GM19239 (cell line): ENCODE results near the gene SSTR5.
"Not testable (repeated sequence)": the region's sequence is repeated elsewhere in the genome, so short reads cannot be mapped to it uniquely, and the experiment has no call there.

Experiments
- DNase-seq: peaks from one replicate; pipeline ENCODE4 v3.0.0; 2011; ENCODE audit warnings: low spot score; ENCODE audit not compliant: insufficient read length
- FAIRE-seq: peaks from 2 replicates; lab custom pipeline; 2011; peaks lifted over from hg19 to GRCh38; lab: Jason Lieb, UNC

Gene SSTR5

GRCh38 chr16:1088295-1089170 lies 16.0 kb downstream of the SSTR5 start:
- FAIRE-seq (no peak), DNase-seq (no peak)

- DNase-seq: no peak
- no peak for FAIRE-seq
Observed at GRCh38 chr16:1089439-1089821, 16.9 kb downstream of the SSTR5 start.

GRCh38 chr16:1089822-1090619 lies 17.5 kb downstream of the SSTR5 start:
- FAIRE-seq (no peak), DNase-seq (no peak)

GRCh38 chr16:1090620-1091587 lies 18.4 kb downstream of the SSTR5 start:
- FAIRE-seq (no peak), DNase-seq (no peak)

GRCh38 chr16:1091992-1092552 lies 19.5 kb downstream of the SSTR5 start:
- FAIRE-seq (no peak), DNase-seq (no peak)

GRCh38 chr16:1092685-1093283 lies 20.2 kb downstream of the SSTR5 start:
- FAIRE-seq, DNase-seq: not testable (repeated sequence)

GRCh38 chr16:1093284-1094123 lies 21.0 kb downstream of the SSTR5 start:
- FAIRE-seq: no peak
- DNase-seq: no peak

GRCh38 chr16:1094124-1094479 lies 21.6 kb downstream of the SSTR5 start:
- FAIRE-seq: no peak
- DNase-seq: no peak

GRCh38 chr16:1094601-1095449 lies 22.3 kb downstream of the SSTR5 start:
- FAIRE-seq (no peak), DNase-seq (no peak)

GRCh38 chr16:1095450-1096168 lies 23.1 kb downstream of the SSTR5 start:
- DNase-seq (no peak), FAIRE-seq (no peak)

- DNase-seq: no peak
- FAIRE-seq: no peak
Observed at GRCh38 chr16:1096169-1097082, 23.9 kb downstream of the SSTR5 start, which contains the start of gene C1QTNF8. C1QTNF8 (minus strand) TSS chr16:1096244; CDS start chr16:1094922, 1,322 bp downstream.

GRCh38 chr16:1097156-1097555 lies 24.6 kb downstream of the SSTR5 start:
- DNase-seq: no peak
- no peak for FAIRE-seq

GRCh38 chr16:1097800-1098199 lies 25.3 kb downstream of the SSTR5 start:
- FAIRE-seq: no peak
- DNase-seq: no peak

GRCh38 chr16:1098266-1098991 lies 25.9 kb downstream of the SSTR5 start:
- FAIRE-seq: no peak
- DNase-seq: no peak
